ENCODE data around the gene HMCN2. TPM values are rescaled to one million over a fixed set of nuclear protein-coding genes. Genes with fewer than 3 reads are reported as not detected.

Gene HMCN2
- total RNA-seq = under 0.01 TPM in 2 replicates

GRCh38 chr9:130265431-130266235 lies at the start of gene HMCN2:
Gene HMCN2, plus strand, starts transcription at chr9:130265760. Its CDS starts 119 bp downstream, at chr9:130265879.

GRCh38 chr9:130444565-130445221 lies 179.1 kb downstream of the HMCN2 start, which contains the start of gene ASS1:
Gene ASS1, plus strand, starts transcription at chr9:130444961. Its CDS starts 7,268 bp downstream, at chr9:130452229.

Other genes starting within 250 kb of the HMCN2 start
- 42.4 and 54.4 TPM in 2 replicates for gene FNBP1, start 222.6 kb upstream of the HMCN2 start, total RNA-seq
- gene GPR107, start 211.9 kb upstream of the HMCN2 start, total RNA-seq = 20.8 and 21.4 TPM in 2 replicates
- 32.3 and 60.0 TPM in 2 replicates for gene NCS1, start 93.4 kb upstream of the HMCN2 start, total RNA-seq
- 329 and 331 TPM in 2 replicates for gene ASS1, start 179.2 kb downstream of the HMCN2 start, total RNA-seq